A549 (cell line): ENCODE results near the gene CTNNA1.

Experiments
- CBX8 ChIP-seq: fragments of 200-600 bp; sonication (generic); IDR thresholded peaks from 2 replicates; pipeline ENCODE4 v1.6.1; 2016
- MAFK ChIP-seq: fragments of 450-650 bp; IDR thresholded peaks from 2 replicates; pipeline ENCODE4 v1.6.1; 2014; ENCODE audit not compliant: partially characterized antibody
- POLR2A ChIP-seq: IDR thresholded peaks from 2 replicates; pipeline ENCODE4 v1.6.1; 2012; ENCODE audit warnings: mild to moderate bottlenecking, low read length
- TF ChIP-seq, protein P1 (sequence below): fragments of >200 bp; sonication (Bioruptor Twin); formaldehyde crosslinking; IDR thresholded peaks from 3 replicates; pipeline ENCODE4 v1.5.1; 2016

DNA sequence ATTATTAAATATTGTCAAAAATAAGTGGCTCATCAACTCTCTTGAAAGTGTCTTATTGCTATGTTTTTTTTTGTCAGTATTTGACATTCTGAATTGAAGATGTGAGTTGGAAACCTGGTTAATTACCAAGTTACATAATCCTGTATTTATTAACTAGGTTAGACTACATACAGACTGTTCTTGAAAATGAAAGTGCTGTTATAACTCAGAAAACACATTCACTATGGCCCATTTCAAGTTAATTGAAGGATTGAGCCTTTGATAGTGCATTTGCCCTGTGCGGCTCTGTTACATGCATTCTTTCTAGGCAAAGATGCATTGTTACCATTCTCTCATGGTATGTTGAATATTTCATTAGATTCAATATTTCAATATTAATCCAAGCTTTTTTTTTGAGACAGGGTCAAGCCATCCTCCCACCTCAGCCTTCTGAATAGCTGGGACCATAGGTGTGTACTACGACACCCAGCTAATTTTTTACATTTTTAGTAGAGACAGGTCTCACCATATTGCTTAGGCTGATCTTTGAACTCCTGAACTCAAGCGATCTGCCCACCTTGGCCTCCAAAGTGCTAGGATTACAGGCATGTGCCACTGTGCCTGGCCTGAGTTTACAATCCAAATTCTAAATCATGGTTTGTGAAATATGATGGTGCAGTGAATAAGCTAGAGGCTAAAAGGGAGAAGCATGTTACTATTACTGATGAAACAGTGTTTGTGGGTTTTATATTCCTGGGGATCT, 10.0 kb downstream of the CTNNA1 start:
- TF ChIP-seq MAFK (no peak), CBX8 (no peak), POLR2A (no peak)
- TF ChIP-seq, protein P1, sequence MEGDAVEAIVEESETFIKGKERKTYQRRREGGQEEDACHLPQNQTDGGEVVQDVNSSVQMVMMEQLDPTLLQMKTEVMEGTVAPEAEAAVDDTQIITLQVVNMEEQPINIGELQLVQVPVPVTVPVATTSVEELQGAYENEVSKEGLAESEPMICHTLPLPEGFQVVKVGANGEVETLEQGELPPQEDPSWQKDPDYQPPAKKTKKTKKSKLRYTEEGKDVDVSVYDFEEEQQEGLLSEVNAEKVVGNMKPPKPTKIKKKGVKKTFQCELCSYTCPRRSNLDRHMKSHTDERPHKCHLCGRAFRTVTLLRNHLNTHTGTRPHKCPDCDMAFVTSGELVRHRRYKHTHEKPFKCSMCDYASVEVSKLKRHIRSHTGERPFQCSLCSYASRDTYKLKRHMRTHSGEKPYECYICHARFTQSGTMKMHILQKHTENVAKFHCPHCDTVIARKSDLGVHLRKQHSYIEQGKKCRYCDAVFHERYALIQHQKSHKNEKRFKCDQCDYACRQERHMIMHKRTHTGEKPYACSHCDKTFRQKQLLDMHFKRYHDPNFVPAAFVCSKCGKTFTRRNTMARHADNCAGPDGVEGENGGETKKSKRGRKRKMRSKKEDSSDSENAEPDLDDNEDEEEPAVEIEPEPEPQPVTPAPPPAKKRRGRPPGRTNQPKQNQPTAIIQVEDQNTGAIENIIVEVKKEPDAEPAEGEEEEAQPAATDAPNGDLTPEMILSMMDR = no peak
